H1 (cell line): ENCODE measurements around the gene ALKBH3. TPM values are rescaled to one million over a fixed set of nuclear protein-coding genes. Genes with fewer than 3 reads are reported as not detected.

Experiments
- CTCF ChIA-PET: fragments of 300-600 bp; sonication (Branson Sonifier 250); formaldehyde crosslinking; loops from one replicate; lab custom pipeline; 2021; ENCODE audit not compliant: partially characterized antibody; lab: Charles Lee
- POLR2A ChIA-PET: fragments of 300-600 bp; sonication (Branson Sonifier 250); formaldehyde crosslinking; loops from one replicate; lab custom pipeline; 2021; ENCODE audit warnings: inconsistent platforms; ENCODE audit not compliant: partially characterized antibody; lab: Charles Lee
- DNase-seq, 2 experiments: peaks; one replicate each; pipeline versions ENCODE4 v3.0.0 to v3.0.0-alpha.2; 2010 to 2022; ENCODE audit warnings: low spot score in 2 of 2, low read depth in 1 of 2, mixed read lengths in 1 of 2
- FAIRE-seq: peaks from 2 replicates; lab custom pipeline; 2011; peaks lifted over from hg19 to GRCh38; lab: Jason Lieb, UNC
- H2AFZ ChIP-seq: 2 replicates; pipeline ENCODE4 v1.8.1; 2012; ENCODE audit warnings: low read length, inconsistent platforms
- H2AK5ac ChIP-seq: 2 replicates; pipeline ENCODE4 v1.6.1; 2013; ENCODE audit warnings: low read depth, low read length
- H2BK120ac ChIP-seq: replicated peaks from 2 replicates; pipeline ENCODE3; 2013; ENCODE audit warnings: low read depth, low read length, inconsistent platforms
- H2BK12ac ChIP-seq: 2 replicates; pipeline ENCODE4 v1.6.1; 2013; ENCODE audit warnings: low read depth, low read length
- H2BK15ac ChIP-seq: 2 replicates; pipeline ENCODE4 v1.6.1; 2013; ENCODE audit warnings: low read length
- H2BK20ac ChIP-seq: 2 replicates; pipeline ENCODE4 v1.6.1; 2013; ENCODE audit warnings: low read length
- H2BK5ac ChIP-seq: 2 replicates; pipeline ENCODE4 v1.6.1; 2013; ENCODE audit warnings: low read depth, low read length
- H3K14ac ChIP-seq: 2 replicates; pipeline ENCODE4 v1.6.1; 2013; ENCODE audit warnings: inconsistent platforms; ENCODE audit not compliant: insufficient read length
- H3K18ac ChIP-seq: 2 replicates; pipeline ENCODE4 v1.6.1; 2013; ENCODE audit warnings: low read length; ENCODE audit errors: extremely low read depth
- H3K23ac ChIP-seq: 2 replicates; pipeline ENCODE4 v1.6.1; 2013; ENCODE audit warnings: inconsistent platforms; ENCODE audit not compliant: insufficient read length
- H3K23me2 ChIP-seq: 2 replicates; pipeline ENCODE4 v1.6.1; 2013; ENCODE audit warnings: low read depth, low read length
- H3K27ac ChIP-seq: 2 replicates; pipeline ENCODE4 v1.6.1; 2011; ENCODE audit warnings: low read depth, low read length, inconsistent platforms
- H3K27me3 ChIP-seq, 4 experiments: replicated peaks in 1 of 4; 1 replicate in 1 of 4; 2 replicates in 3 of 4; pipeline versions ENCODE4 v1.6.1 to v1.8.1; 2011 to 2013; ENCODE audit warnings: low read length in 3 of 4, mild to moderate bottlenecking in 3 of 4, inconsistent platforms in 2 of 4, mixed read lengths in 2 of 4, moderate library complexity in 1 of 4; ENCODE audit not compliant: control insufficient read depth in 3 of 4, insufficient read depth in 3 of 4; ENCODE audit errors: extremely low read depth in 1 of 4
- H3K36me3 ChIP-seq, 4 experiments: 2 replicates each; pipeline versions ENCODE4 v1.6.1 to v1.8.1; 2011 to 2013; ENCODE audit warnings: mild to moderate bottlenecking in 4 of 4, low read length in 3 of 4, moderate library complexity in 2 of 4, control low read depth in 1 of 4, inconsistent platforms in 1 of 4; ENCODE audit not compliant: insufficient read depth in 4 of 4, control insufficient read depth in 2 of 4
- H3K4ac ChIP-seq: replicated peaks from 2 replicates; pipeline ENCODE3; 2013; ENCODE audit warnings: low read length, low read depth, mixed read lengths, inconsistent platforms; ENCODE audit not compliant: insufficient read length
- H3K4me1 ChIP-seq, 4 experiments: replicated peaks in 1 of 4; 1 replicate in 1 of 4; 2 replicates in 3 of 4; pipeline versions ENCODE4 v1.6.1 to v1.8.1; 2011 to 2013; ENCODE audit warnings: low read length in 3 of 4, inconsistent platforms in 2 of 4, mixed read lengths in 1 of 4; ENCODE audit not compliant: insufficient read depth in 4 of 4, control insufficient read depth in 3 of 4
- H3K4me2 ChIP-seq, 2 experiments: 2 replicates each; pipeline versions ENCODE4 v1.6.1 to v1.8.1; 2011 to 2013; ENCODE audit warnings: low read depth in 2 of 2, low read length in 2 of 2, control low read depth in 1 of 2, inconsistent platforms in 1 of 2, mild to moderate bottlenecking in 1 of 2; ENCODE audit not compliant: insufficient read depth in 1 of 2
- H3K4me3 ChIP-seq, 4 experiments: fragments of 200-600, 300-600 bp in 1 of 4; sonication (generic), shearing (Covaris generic), sonication (Bioruptor Twin) in 1 of 4; 2 replicates each; pipeline versions ENCODE4 v1.5.1 to v1.8.1; 2011 to 2016; ENCODE audit warnings: low read length in 4 of 4, low read depth in 3 of 4, control low read depth in 2 of 4, inconsistent platforms in 2 of 4, mild to moderate bottlenecking in 2 of 4, mixed read lengths in 1 of 4, moderate library complexity in 1 of 4; ENCODE audit not compliant: insufficient read depth in 2 of 4; ENCODE audit errors: extremely low read depth in 1 of 4
- H3K56ac ChIP-seq: replicated peaks from 2 replicates; pipeline ENCODE3; 2013; ENCODE audit warnings: low read depth, mild to moderate bottlenecking, mixed read lengths, low read length, inconsistent platforms; ENCODE audit not compliant: insufficient read length
- H3K79me1 ChIP-seq: 2 replicates; pipeline ENCODE4 v1.6.1; 2013; ENCODE audit warnings: low read depth, low read length, control low read depth
- H3K79me2 ChIP-seq, 2 experiments: 2 replicates each; pipeline versions ENCODE4 v1.6.1 to v1.8.1; 2012 to 2013; ENCODE audit warnings: low read length in 2 of 2, mild to moderate bottlenecking in 2 of 2, inconsistent platforms in 1 of 2; ENCODE audit not compliant: insufficient read depth in 2 of 2, control insufficient read depth in 1 of 2
- H3K9ac ChIP-seq, 4 experiments: replicated peaks in 1 of 4; 1 replicate in 1 of 4; 2 replicates in 3 of 4; pipeline versions ENCODE4 v1.6.1 to v1.8.1; 2011 to 2013; ENCODE audit warnings: low read depth in 3 of 4, low read length in 3 of 4, control low read depth in 2 of 4, mild to moderate bottlenecking in 2 of 4, moderate library complexity in 2 of 4, inconsistent platforms in 1 of 4; ENCODE audit errors: extremely low read depth in 1 of 4
- H3K9me3 ChIP-seq, 2 experiments: 2 replicates each; pipeline versions ENCODE4 v1.6.1 to v1.8.1; 2012 to 2013; ENCODE audit warnings: mild to moderate bottlenecking in 2 of 2, moderate library complexity in 2 of 2, control low read depth in 1 of 2, inconsistent platforms in 1 of 2, low read depth in 1 of 2, low read length in 1 of 2, mixed read lengths in 1 of 2; ENCODE audit not compliant: insufficient read depth in 2 of 2
- H4K20me1 ChIP-seq, 2 experiments: replicated peaks in 1 of 2; 2 replicates each; pipeline versions ENCODE3 to v1.8.1; 2011 to 2013; ENCODE audit warnings: inconsistent platforms in 2 of 2, low read length in 2 of 2, mild to moderate bottlenecking in 1 of 2; ENCODE audit not compliant: insufficient read depth in 2 of 2, control insufficient read depth in 1 of 2
- H4K5ac ChIP-seq: 2 replicates; pipeline ENCODE4 v1.6.1; 2013; ENCODE audit warnings: low read length, low read depth, mixed read lengths, inconsistent platforms; ENCODE audit not compliant: insufficient read length
- H4K8ac ChIP-seq: 2 replicates; pipeline ENCODE4 v1.8.0; 2013; ENCODE audit warnings: mild to moderate bottlenecking, moderate library complexity, low read length, inconsistent platforms; ENCODE audit not compliant: insufficient read depth; ENCODE audit errors: extremely low read depth
- H4K91ac ChIP-seq: replicated peaks from 2 replicates; pipeline ENCODE3; 2013; ENCODE audit warnings: low read length, mixed read lengths, inconsistent platforms; ENCODE audit not compliant: insufficient read length
- BACH1 ChIP-seq: IDR thresholded peaks from 2 replicates; pipeline ENCODE4 v1.6.1; 2012; ENCODE audit warnings: low read length, improper control_type of control experiment
- CEBPB ChIP-seq: IDR thresholded peaks from 2 replicates; pipeline ENCODE4 v1.6.1; 2012; ENCODE audit warnings: low read depth, low read length
- E2F6 ChIP-seq: IDR thresholded peaks from 2 replicates; pipeline ENCODE4 v1.6.1; 2012; ENCODE audit warnings: inconsistent platforms
- FOSL1 ChIP-seq: IDR thresholded peaks from 2 replicates; pipeline ENCODE4 v1.6.1; 2011; ENCODE audit warnings: mild to moderate bottlenecking, low read depth, low read length, moderate library complexity; ENCODE audit not compliant: insufficient read depth
- NRF1 ChIP-seq: IDR thresholded peaks from 2 replicates; pipeline ENCODE4 v1.6.1; 2011; ENCODE audit warnings: mild to moderate bottlenecking, low read depth, low read length, improper control_type of control experiment
- POU5F1 ChIP-seq: IDR thresholded peaks from 2 replicates; pipeline ENCODE4 v1.6.1; 2011; ENCODE audit warnings: low read depth, mild to moderate bottlenecking, low read length, moderate library complexity
- RFX5 ChIP-seq: IDR thresholded peaks from 2 replicates; pipeline ENCODE4 v1.6.1; 2011; ENCODE audit warnings: low read depth, low read length, improper control_type of control experiment, borderline replicate concordance
- TAF7 ChIP-seq: optimal IDR thresholded peaks from 2 replicates; pipeline ENCODE3; 2011; ENCODE audit warnings: low read depth, mild to moderate bottlenecking, inconsistent platforms, low read length, moderate library complexity, borderline replicate concordance
- WGBS, 2 experiments: shearing (Covaris generic) in 1 of 2; methylation state at CpG; one replicate each; pipeline versions ENCODE4 v1.1.6 to v1.1.7; 2013 to 2015; ENCODE audit warnings: low lambda C conversion rate in 2 of 2, mixed read lengths in 2 of 2, inconsistent platforms in 1 of 2, low coverage in 1 of 2, missing lambda C conversion rate in 1 of 2; ENCODE audit not compliant: insufficient replicate concordance in 2 of 2, insufficient coverage in 1 of 2, insufficient read length in 1 of 2; ENCODE audit errors: extremely low coverage in 1 of 2, missing lambda C conversion rate in 1 of 2; 5-methylcytosine and 5-hydroxymethylcytosine counted together
- polyA plus RNA-seq, 7 experiments: library from polyadenylated mRNA; depleted of rRNA in 3 of 7; stranded (reverse) in 5 of 7; unstranded in 2 of 7; fragments of >200 nt in 5 of 7; fragments of 200-250 nt in 2 of 7; gene quantifications; 1 replicate in 5 of 7; 2 replicates in 1 of 7; 4 replicates in 1 of 7; pipeline versions ENCODE4 v1.2.1 to v1.2.3, GENCODE V29; 2011 to 2013; ENCODE audit warnings: missing spikeins in 2 of 7, mixed read lengths in 2 of 7
- total RNA-seq: library from RNA; stranded (reverse); fragmentation: NEBNext Ultra II Directional; extraction: Animal tissue kit (Norgen Biotek cat#: 25700); gene quantifications from 2 replicates; pipeline ENCODE4 v1.2.1, GENCODE V29; 2021

ALKBH3 gene
- total and polyA plus RNA-seq, 2 of the 8 experiments (the other 6 are each of a cell fraction or from before 2014, with no cell fraction given): 10.5 to 11.4 TPM

- Histone ChIP-seq H3K23me2 (no peaks in the 10 kb centered on the region), H2AK5ac (no peak overlapping the region), H4K8ac (no peak overlapping the region), H3K4me3 (no peak overlapping the region), H3K9me3 (0 out of 4 replicates have a peak, but pooled peaks cover 0 to 3% of the 10 kb centered on the region in 2 experiments), H2BK15ac (no peak overlapping the region), H4K5ac (no peak overlapping the region), H2BK12ac (no peak overlapping the region), H3K4ac (no peak overlapping the region), H3K23ac (no peak overlapping the region), H2AFZ (no peak overlapping the region), H3K36me3 (no peaks in the 10 kb centered on the region), H3K79me2 (no peaks in the 10 kb centered on the region), H3K4me2 (no peak overlapping the region), H4K20me1 (no peaks in the 10 kb centered on the region), H2BK120ac (no peak overlapping the region), H3K79me1 (no peaks in the 10 kb centered on the region), H3K18ac (no peak overlapping the region), H4K91ac (no peak overlapping the region), H3K56ac (no peak overlapping the region), H3K14ac (no peak overlapping the region), H2BK5ac (no peak overlapping the region), H2BK20ac (no peak overlapping the region), H3K27me3 (no peaks in the 10 kb centered on the region), H3K9ac (no peak overlapping the region), H3K4me1 (peaks cover 8 to 22% (median 12%) of the 10 kb centered on the region in 4 experiments; a peak in 6 of 7 replicates), H3K27ac (no peak overlapping the region)
- CTCF ChIA-PET: interaction anchor here (0.7 to 9.2 kb wide), 5 partner anchors 10 to 86 kb away, joined by 3 to 98 read pairs (median 4); partner anchors contain the start of gene C11orf96
- 93% methylated on average over 6 of the region's 6 CpGs; no CpG with 5 or more reads in 1 of the 2 experiments for WGBS, 2 experiments
- TF ChIP-seq NRF1: no peak
- no peak for TF ChIP-seq TAF7
- TF ChIP-seq BACH1: no peak
- TF ChIP-seq POU5F1: no peak
- no peak for TF ChIP-seq RFX5
- TF ChIP-seq CEBPB: no peak
- no peak for TF ChIP-seq FOSL1
- no peak for TF ChIP-seq E2F6
- POLR2A ChIA-PET: interaction anchor here (0.6 kb wide), 1 partner anchor 31 kb away, joined by 3 read pairs; no protein-coding TSS in a partner anchor
- FAIRE-seq (no peak), DNase-seq (no peak)
These were observed 71.4 kb downstream of the ALKBH3 start for GRCh38 chr11:43952020-43952400.
